ENCODE measurements around the gene CMTR1.
"Not testable (repeated sequence)": the region's sequence is repeated elsewhere in the genome, so short reads cannot be mapped to it uniquely, and the experiment has no call there.

CMTR1 gene

GRCh38 chr6:37491830-37492208 is 58.8 kb downstream of the CMTR1 start:
- no peak for DNase-seq (ENCODE audit: low read depth)

- no peak for DNase-seq (ENCODE audit: low read depth)
Observed at GRCh38 chr6:37492236-37492972, 59.4 kb downstream of the CMTR1 start.

GRCh38 chr6:37492991-37493660 is 60.1 kb downstream of the CMTR1 start:
- no peak for DNase-seq (ENCODE audit: low read depth)

GRCh38 chr6:37493661-37493995 is 60.6 kb downstream of the CMTR1 start:
- DNase-seq (ENCODE audit: low read depth): no peak

GRCh38 chr6:37495244-37495934 is 62.4 kb downstream of the CMTR1 start:
- no peak for DNase-seq (ENCODE audit: low read depth)

GRCh38 chr6:37496951-37497885 is 64.2 kb downstream of the CMTR1 start:
- DNase-seq (ENCODE audit: low read depth): no peak

GRCh38 chr6:37499433-37500293 is 66.6 kb downstream of the CMTR1 start, which contains the start of gene CCDC167:
Gene CCDC167 (minus strand): TSS chr6:37499893. CDS start chr6:37499863, 30 bp downstream.
- peak; percentile 91 for DNase-seq (ENCODE audit: low read depth)

- DNase-seq (ENCODE audit: low read depth): no peak
Observed at GRCh38 chr6:37500294-37500608, 67.2 kb downstream of the CMTR1 start.

GRCh38 chr6:37500904-37501303 is 67.9 kb downstream of the CMTR1 start:
- not testable (repeated sequence) for DNase-seq (ENCODE audit: low read depth)

- no peak for DNase-seq (ENCODE audit: low read depth)
Observed at GRCh38 chr6:37501632-37502491, 68.8 kb downstream of the CMTR1 start.

- DNase-seq (ENCODE audit: low read depth): peak; percentile 25
Observed at GRCh38 chr6:37502703-37503291, 69.8 kb downstream of the CMTR1 start.

- no peak for DNase-seq (ENCODE audit: low read depth)
Observed at GRCh38 chr6:37503309-37503965, 70.4 kb downstream of the CMTR1 start.

- DNase-seq (ENCODE audit: low read depth): no peak
Observed at GRCh38 chr6:37504024-37504423, 71.0 kb downstream of the CMTR1 start.

GRCh38 chr6:37506479-37506878 is 73.5 kb downstream of the CMTR1 start:
- DNase-seq (ENCODE audit: low read depth): no peak

GRCh38 chr6:37507077-37507476 is 74.1 kb downstream of the CMTR1 start:
- DNase-seq (ENCODE audit: low read depth): no peak

GRCh38 chr6:37507690-37508421 is 74.8 kb downstream of the CMTR1 start:
- DNase-seq (ENCODE audit: low read depth): no peak

GRCh38 chr6:37511201-37511600 is 78.2 kb downstream of the CMTR1 start:
- no peak for DNase-seq (ENCODE audit: low read depth)

GRCh38 chr6:37511910-37512399 is 78.9 kb downstream of the CMTR1 start:
- no peak for DNase-seq (ENCODE audit: low read depth)

Measured in stimulated activated CD8-positive, alpha-beta memory T cell treated with anti-CD3 and anti-CD28 coated beads, Interleukin-12 subunit alpha, Interleukin-12 subunit beta, amount 100 ng/mL, for 4 hours (primary cell).